ENCODE measurements around the gene LRRN2.

Gene LRRN2

DNA sequence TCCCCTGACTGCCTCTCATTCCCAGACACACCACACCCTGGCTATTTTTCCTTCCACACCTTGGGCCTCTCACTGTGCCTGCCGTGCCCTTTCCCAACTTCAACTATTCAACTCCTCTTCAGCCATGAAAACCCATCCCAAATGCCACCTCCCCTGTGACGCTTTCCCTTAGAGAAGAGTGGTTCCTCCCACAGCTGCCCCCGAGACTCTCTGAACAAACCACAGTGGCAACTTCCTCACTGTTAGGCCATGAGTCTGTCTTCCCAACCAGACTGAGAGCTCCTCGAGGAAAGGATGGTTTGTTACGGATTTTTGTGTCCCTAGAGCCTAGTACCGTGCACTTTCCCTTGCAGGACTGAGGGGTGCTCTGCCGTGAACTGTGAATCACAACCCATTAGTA is 59.2 kb downstream of the LRRN2 start:
- no peak overlapping the region for H3K4me3 Mint-ChIP-seq
- peak overlapping the region in 1 of 3 experiments; percentile 2 for H3K27ac Mint-ChIP-seq
- no peaks in the 10 kb centered on the region for H3K9me3 Mint-ChIP-seq
- TF ChIP-seq, protein P1, sequence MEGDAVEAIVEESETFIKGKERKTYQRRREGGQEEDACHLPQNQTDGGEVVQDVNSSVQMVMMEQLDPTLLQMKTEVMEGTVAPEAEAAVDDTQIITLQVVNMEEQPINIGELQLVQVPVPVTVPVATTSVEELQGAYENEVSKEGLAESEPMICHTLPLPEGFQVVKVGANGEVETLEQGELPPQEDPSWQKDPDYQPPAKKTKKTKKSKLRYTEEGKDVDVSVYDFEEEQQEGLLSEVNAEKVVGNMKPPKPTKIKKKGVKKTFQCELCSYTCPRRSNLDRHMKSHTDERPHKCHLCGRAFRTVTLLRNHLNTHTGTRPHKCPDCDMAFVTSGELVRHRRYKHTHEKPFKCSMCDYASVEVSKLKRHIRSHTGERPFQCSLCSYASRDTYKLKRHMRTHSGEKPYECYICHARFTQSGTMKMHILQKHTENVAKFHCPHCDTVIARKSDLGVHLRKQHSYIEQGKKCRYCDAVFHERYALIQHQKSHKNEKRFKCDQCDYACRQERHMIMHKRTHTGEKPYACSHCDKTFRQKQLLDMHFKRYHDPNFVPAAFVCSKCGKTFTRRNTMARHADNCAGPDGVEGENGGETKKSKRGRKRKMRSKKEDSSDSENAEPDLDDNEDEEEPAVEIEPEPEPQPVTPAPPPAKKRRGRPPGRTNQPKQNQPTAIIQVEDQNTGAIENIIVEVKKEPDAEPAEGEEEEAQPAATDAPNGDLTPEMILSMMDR (IDR thresholded peaks at IDR 0.05; ENCODE audit: unreplicated experiment in 3 of 3), result no peak
- H3K36me3 Mint-ChIP-seq (ENCODE audit: low read depth), result peaks cover 9% of the 10 kb centered on the region
- peaks cover 57% of the 10 kb centered on the region for H3K4me1 Mint-ChIP-seq
- H3K27me3 Mint-ChIP-seq (ENCODE audit: low read depth), result peaks cover 11% of the 10 kb centered on the region

DNA sequence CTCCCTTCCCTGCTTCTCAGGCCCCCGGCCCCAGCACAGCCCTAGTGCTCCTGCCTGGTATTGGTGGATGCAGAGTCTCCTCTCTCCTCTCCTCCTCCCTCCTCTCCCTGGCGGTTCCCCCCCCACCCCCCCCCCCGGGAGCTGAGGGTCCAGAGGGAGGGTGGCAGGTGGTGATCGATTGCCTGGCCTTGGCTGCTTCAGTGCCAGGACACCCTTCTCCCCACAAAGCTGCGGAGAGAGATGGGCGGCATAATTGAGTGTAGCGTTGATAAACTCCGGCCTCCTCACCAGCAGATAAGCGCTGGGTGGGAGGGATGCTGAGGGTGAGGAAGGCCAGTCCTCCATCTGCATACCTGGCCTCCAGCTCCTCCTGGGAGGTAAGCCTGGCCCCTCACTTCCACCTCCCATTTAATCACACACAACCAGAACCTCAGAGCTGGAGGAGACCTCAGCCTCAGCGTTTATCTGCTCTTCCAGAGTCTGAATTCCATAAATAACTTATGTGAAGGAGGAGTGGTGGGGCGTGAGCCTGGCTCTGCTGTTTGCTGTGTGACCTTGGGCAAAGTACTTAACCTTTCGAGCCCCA is 60.8 kb downstream of the LRRN2 start:
- Mint-ChIP-seq H3K4me1 (peaks cover 45% of the 10 kb centered on the region), H3K27ac (peak overlapping the region; percentile 47 to 81 (median 80)), H3K4me3 (peak overlapping the region; percentile 23 to 41 (median 26)), H3K36me3 (ENCODE audit: low read depth) (peaks cover 6% of the 10 kb centered on the region), H3K9me3 (no peaks in the 10 kb centered on the region), H3K27me3 (ENCODE audit: low read depth) (peaks cover 7% of the 10 kb centered on the region)
- TF ChIP-seq, protein P1 (IDR thresholded peaks at IDR 0.05; ENCODE audit: unreplicated experiment in 3 of 3), result no peak

DNA sequence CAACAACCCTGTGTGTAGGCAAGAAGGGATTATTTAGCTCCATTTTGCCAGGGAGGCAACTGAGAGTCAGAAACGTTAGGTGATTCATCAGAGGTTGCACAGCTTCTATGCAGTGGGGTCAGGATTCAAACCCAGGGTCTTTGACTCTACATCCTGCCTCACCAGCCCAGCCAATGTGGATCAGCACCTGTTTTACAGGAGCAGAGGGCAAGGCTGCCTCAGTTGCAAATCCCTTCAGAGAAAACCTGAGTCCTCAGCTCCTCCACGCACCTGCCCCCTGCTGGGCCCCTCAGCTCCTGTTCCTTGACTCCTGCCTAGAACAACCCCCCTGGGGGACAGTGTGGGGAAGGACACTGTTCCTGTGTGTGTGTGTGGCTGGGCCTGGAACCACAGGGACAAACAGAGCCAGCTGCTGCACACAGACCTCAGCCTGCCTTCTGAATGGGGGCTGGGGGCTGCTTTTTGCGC is 61.6 kb downstream of the LRRN2 start:
- TF ChIP-seq, protein P1 (IDR thresholded peaks at IDR 0.05; ENCODE audit: unreplicated experiment in 3 of 3), result peak in 2 of 3 experiments; percentile 16 to 27
- Mint-ChIP-seq H3K4me1 (peaks cover 41% of the 10 kb centered on the region), H3K36me3 (ENCODE audit: low read depth) (no peaks in the 10 kb centered on the region), H3K27me3 (ENCODE audit: low read depth) (peaks cover 7% of the 10 kb centered on the region), H3K27ac (peak overlapping the region; percentile 44 to 78 (median 53)), H3K4me3 (no peak overlapping the region), H3K9me3 (no peaks in the 10 kb centered on the region)

DNA sequence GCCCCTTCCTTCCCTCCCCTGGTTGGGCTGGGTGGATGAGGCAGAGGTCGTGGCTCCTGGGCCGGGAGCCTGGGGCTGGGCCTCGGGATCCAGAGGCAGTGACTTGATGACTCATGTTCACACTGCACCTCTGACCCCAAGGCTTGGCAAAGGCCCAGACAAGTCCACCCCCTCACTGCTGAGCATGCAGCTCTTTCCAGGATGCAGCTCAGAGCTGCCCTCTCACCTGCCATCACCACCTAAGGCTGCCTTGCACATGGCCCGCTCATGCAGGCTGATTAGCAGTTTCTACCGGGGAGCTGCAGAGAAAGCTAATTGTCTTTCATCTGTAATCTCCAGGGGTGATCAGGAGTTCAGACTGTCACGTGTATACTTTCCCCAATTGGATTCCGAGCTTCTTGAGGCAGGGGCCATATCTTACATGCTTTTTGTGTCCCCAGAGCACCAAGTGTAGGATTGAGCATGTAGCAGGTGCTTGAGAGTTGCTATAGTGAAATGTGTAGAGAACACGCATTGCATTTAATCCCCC is 62.1 kb downstream of the LRRN2 start:
- H3K27me3 Mint-ChIP-seq (ENCODE audit: low read depth), result peaks cover 10% of the 10 kb centered on the region
- H3K9me3 Mint-ChIP-seq, result no peaks in the 10 kb centered on the region
- no peaks in the 10 kb centered on the region for H3K36me3 Mint-ChIP-seq (ENCODE audit: low read depth)
- H3K4me1 Mint-ChIP-seq, result peaks cover 41% of the 10 kb centered on the region
- TF ChIP-seq, protein P1 (IDR thresholded peaks at IDR 0.05; ENCODE audit: unreplicated experiment in 3 of 3), result no peak
- no peak overlapping the region for H3K4me3 Mint-ChIP-seq
- peak overlapping the region; percentile 46 to 78 (median 53) for H3K27ac Mint-ChIP-seq

DNA sequence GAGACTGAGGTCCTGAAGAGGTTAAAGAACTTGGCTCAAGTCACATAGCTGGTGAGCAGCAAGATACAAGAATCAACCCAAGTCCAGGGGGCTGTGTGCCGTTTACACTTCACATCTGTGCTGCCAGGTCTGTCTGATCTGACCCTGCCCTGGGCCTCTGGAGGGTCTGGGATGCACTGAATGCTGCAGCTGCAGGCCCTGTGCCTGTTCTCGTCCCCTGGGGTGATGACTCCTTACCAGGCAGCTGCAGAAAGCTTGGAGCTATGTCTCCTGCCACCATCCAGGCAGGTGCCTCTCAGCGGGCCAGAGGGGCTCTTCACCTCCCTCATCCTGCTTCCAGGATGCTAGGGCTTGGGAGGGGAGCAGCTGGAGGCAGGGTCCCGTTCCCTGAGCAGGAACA is 63.5 kb downstream of the LRRN2 start:
- Mint-ChIP-seq H3K4me3 (no peak overlapping the region), H3K27me3 (ENCODE audit: low read depth) (peaks cover 10% of the 10 kb centered on the region), H3K36me3 (ENCODE audit: low read depth) (no peaks in the 10 kb centered on the region), H3K27ac (no peak overlapping the region), H3K4me1 (peaks cover 42% of the 10 kb centered on the region), H3K9me3 (no peaks in the 10 kb centered on the region)
- TF ChIP-seq, protein P1 (IDR thresholded peaks at IDR 0.05; ENCODE audit: unreplicated experiment in 3 of 3), result no peak

DNA sequence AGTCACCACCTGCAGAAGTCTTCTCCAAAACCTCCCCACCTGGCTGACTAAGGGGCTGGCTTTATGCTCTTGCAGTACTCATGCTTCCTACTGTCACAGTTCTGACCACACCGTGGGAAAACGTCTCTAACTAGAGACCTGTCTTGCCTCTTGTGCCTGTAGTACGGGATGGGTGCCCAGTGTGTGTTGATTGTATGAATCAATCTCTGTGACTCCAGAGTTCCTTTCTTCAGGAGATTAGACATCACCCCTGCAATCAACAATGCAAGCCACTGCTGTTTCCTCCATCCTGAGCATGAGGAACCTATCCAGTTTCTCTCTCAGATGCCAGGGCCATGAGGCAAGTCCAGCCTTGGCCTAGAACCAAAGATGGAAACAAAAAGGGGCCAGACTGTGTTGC is 64.1 kb downstream of the LRRN2 start:
- Mint-ChIP-seq H3K4me1 (peaks cover 43% of the 10 kb centered on the region), H3K36me3 (ENCODE audit: low read depth) (no peaks in the 10 kb centered on the region), H3K4me3 (no peak overlapping the region), H3K9me3 (no peaks in the 10 kb centered on the region), H3K27ac (no peak overlapping the region), H3K27me3 (ENCODE audit: low read depth) (peaks cover 16% of the 10 kb centered on the region)
- TF ChIP-seq, protein P1 (IDR thresholded peaks at IDR 0.05; ENCODE audit: unreplicated experiment in 3 of 3), result no peak

Data from nephron (organoid).